ENCODE data around the gene CPNE9. TPM values are rescaled to one million over a fixed set of nuclear protein-coding genes. Genes with fewer than 3 reads are reported as not detected.

Gene CPNE9, protein sequence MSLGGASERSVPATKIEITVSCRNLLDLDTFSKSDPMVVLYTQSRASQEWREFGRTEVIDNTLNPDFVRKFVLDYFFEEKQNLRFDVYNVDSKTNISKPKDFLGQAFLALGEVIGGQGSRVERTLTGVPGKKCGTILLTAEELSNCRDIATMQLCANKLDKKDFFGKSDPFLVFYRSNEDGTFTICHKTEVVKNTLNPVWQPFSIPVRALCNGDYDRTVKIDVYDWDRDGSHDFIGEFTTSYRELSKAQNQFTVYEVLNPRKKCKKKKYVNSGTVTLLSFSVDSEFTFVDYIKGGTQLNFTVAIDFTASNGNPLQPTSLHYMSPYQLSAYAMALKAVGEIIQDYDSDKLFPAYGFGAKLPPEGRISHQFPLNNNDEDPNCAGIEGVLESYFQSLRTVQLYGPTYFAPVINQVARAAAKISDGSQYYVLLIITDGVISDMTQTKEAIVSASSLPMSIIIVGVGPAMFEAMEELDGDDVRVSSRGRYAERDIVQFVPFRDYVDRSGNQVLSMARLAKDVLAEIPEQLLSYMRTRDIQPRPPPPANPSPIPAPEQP
- not detected in 2 replicates for total RNA-seq

DNA sequence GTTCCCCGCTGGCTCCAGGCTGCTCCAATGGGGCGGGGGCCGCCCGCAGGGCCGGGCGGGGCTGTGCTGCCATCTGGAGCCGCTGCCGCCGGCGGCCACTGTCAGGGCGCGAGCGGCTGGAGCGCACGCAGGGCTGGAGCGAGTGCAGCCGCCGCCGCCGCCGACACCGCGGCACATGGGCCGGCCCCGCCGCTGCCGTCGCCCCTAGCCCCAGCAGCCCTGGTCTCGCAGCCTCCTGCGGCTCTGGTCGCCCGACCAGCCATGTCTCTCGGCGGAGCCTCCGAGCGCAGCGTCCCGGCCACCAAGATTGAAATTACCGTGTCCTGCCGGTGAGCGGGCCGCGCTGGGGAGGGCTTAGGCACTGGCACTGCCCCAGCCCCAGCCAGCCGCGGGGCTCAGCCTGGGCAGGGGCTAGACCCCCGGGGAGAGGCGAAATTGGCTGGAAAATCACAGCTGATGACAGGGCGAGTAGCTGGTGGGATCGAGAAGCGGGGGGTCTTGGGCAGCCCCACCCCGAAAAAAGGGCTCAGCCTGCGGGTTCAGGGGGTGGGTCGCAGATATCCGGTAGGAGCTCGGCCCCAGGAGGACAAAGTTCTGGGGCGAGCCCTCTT, at the start of gene CPNE9:
TSS of gene CPNE9 (plus strand) at position 98 of the 611 bp plus-strand sequence. CDS start at position 262, 164 bp downstream.

DNA sequence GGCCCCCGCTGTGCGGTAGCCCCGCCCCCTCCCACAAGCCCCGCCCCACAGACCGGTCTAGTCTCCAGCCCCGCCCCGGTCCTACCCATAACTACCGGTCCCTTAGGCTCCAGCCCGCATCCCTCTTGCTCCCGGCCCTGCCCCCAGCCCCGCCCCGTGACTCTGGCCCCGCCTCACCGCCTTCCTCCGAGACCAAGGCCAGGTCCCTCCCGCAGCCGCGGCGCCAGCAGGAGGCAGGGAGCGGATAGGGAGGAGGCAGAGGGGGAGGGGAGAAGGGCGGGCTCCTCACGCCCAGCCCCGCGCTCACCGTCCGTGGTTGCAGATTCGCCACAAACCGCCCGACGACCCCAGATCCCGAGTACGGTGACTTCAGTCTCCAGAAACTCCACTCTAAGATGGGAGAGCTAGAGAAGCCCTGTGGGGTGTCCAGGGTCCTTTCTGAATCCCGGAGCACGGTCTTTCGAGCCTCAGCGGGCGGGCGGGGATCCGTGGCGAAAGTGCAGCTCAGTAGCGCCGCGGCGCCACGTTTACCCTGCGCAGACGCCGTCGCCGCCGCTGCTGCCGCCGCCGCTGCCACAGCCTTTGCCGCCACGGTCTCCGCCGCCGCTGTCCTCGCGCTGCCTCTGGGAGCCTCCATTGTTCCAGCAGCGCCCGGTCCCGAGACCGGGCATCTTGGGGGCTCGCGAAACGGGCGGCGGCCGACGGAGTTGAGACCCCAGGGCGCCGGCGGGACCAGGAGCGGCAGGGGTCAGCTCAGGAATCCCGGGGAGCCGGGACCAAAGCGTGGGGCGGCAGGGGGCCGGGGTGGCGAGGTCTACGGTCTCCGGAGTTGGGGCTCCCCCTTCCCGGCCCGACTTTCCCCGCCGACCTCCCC, 27.8 kb downstream of the CPNE9 start, which contains the start of gene BRPF1:
TSS of gene BRPF1 (plus strand) at position 530 of the 874 bp plus-strand sequence. CDS start 2,406 bp downstream, outside the sequence.

DNA sequence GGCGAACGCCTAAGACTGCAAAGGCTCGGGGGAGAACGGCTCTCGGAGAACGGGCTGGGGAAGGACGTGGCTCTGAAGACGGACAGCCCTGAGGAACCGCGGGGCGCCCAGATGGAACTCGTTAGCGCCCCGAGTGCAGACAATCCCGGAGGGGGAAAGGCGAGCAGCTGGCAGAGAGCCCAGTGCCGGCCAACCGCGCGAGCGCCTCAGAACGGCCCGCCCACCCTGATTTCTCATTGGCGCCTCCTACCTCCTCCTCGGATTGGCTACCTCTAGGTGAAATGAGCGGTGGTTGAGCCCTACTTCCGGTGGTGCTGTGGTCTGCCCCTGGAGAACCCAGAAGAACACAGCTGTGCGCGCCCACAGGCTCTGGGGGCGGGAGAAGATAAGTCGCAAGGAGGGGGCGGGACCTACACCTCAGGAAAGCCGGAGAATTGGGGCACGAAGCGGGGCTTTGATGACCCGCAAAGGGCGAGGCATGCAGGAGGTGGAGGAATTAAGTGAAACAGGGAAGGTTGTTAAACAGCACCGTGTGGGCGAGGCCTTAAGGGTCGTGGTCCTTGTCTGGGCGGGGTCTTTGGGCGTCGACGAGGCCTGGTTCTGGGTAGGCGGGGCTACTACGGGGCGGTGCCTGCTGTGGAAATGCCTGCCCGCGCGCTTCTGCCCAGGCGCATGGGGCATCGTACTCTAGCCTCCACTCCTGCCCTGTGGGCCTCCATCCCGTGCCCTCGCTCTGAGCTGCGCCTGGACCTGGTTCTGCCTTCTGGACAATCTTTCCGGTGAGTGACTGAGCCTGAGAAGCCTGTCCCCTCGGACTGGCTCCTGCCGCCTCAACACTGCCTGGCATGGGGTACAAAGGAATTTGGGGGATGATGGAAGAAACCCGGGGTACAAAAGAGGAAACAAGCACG, 46.3 kb downstream of the CPNE9 start, which contains the start of gene OGG1:
TSS of gene OGG1 (plus strand) at position 308 of the 911 bp plus-strand sequence. CDS start at position 643, 335 bp downstream.

DNA sequence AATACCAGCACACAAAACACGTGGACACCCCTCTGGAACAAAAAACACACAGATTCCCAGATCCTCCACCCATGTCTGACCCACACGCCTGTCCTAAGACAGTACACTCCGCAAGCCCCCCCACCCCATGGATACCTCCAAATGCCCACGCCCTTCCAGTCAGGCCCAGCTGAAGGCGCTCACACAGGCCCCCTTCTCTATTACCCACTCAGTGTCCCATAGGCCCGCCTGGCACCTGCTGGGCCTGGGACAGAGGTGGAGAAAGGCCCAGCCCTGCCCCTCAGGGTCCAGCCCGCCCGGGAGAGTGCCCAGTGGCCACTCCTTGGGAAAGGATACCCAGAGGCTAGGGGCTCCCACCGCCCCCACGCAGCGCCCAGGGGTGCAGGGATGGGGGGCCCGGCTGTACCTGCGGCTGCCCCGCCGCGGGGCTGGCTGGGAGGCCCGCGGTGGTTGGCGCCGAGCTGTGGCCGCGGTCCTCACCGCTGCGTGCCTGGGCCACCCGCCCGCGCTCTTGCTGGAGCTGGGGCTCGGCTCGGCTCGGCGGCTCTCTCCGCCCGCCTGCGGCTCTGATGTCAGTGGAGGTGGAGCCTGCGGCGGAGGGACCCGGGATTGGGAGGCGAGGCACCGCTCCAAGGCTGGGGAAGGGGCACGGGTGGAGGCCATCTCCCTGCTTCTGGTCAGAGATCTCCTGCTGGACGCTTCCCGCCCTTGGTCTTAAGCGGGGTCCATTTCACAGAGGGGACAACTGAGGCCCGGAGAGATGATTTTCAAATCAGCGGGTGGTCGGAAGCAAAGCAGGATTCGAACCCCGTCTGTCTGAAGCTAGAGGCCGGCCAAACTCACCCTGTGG, 66.0 kb downstream of the CPNE9 start, which contains the start of gene CAMK1:
TSS of gene CAMK1 (minus strand) at position 522 of the 850 bp plus-strand sequence. CDS start 2,198 bp downstream, outside the sequence.

Other genes starting within 250 kb of the CPNE9 start
- under 0.01 TPM in 2 replicates for gene LHFPL4, start 150.0 kb upstream of the CPNE9 start, total RNA-seq
- gene MTMR14, start 54.3 kb upstream of the CPNE9 start, total RNA-seq = 36.4 and 42.8 TPM in 2 replicates
- 14.0 and 20.1 TPM in 2 replicates for gene BRPF1, start 27.9 kb downstream of the CPNE9 start, total RNA-seq
- gene OGG1, start 46.1 kb downstream of the CPNE9 start, total RNA-seq = 29.0 and 31.3 TPM in 2 replicates
- 28.0 and 29.8 TPM in 2 replicates for gene CAMK1, start 66.1 kb downstream of the CPNE9 start, total RNA-seq
- 53.6 and 54.9 TPM in 2 replicates for gene TADA3, start 88.6 kb downstream of the CPNE9 start, total RNA-seq
- gene ARPC4, start 89.2 kb downstream of the CPNE9 start, total RNA-seq = 242 and 245 TPM in 2 replicates
- 12.9 and 25.0 TPM in 2 replicates for gene TTLL3, start 106.4 kb downstream of the CPNE9 start, total RNA-seq
- gene RPUSD3, start 140.2 kb downstream of the CPNE9 start, total RNA-seq = 37.1 and 44.2 TPM in 2 replicates
- gene CIDEC, start 176.4 kb downstream of the CPNE9 start, total RNA-seq = 4.9 and 10.3 TPM in 2 replicates
- gene JAGN1, start 186.8 kb downstream of the CPNE9 start, total RNA-seq = 32.8 and 40.1 TPM in 2 replicates
- 10.3 and 13.9 TPM in 2 replicates for gene IL17RE, start 199.0 kb downstream of the CPNE9 start, total RNA-seq
- gene IL17RC, start 213.3 kb downstream of the CPNE9 start, total RNA-seq = 84.5 and 128 TPM in 2 replicates
- 8.6 and 18.4 TPM in 2 replicates for gene CRELD1, start 230.0 kb downstream of the CPNE9 start, total RNA-seq
- gene PRRT3, start 248.6 kb downstream of the CPNE9 start, total RNA-seq = 2.6 and 3.1 TPM in 2 replicates

All from subcutaneous preadipocyte (primary cell).